Neural progenitor cell (in vitro differentiated cells): ENCODE results near the gene CERK.

ENCODE experiments used
- CTCF ChIP-seq: fragments of 200-600 bp; sonication (generic); IDR thresholded peaks from 2 replicates; pipeline ENCODE4 v1.5.1; 2017; ENCODE audit warnings: antibody characterized with exemption, mild to moderate bottlenecking
- EZH2 ChIP-seq: fragments of 200-600 bp; sonication (generic); IDR thresholded peaks from 2 replicates; pipeline ENCODE4 v1.6.1; 2017; ENCODE audit warnings: antibody characterized with exemption, mild to moderate bottlenecking, moderate library complexity

GRCh38 chr22:46707827-46708570, 30.1 kb downstream of the CERK start:
- no peak for TF ChIP-seq CTCF
- no peak for TF ChIP-seq EZH2
